Glomerular visceral epithelial cell (primary cell): ENCODE data around the gene SPRTN.
"Not testable (repeated sequence)": the region's sequence is repeated elsewhere in the genome, so short reads cannot be mapped to it uniquely, and the experiment has no call there.

Experiments
- DNase-seq: peaks from one replicate; pipeline ENCODE4 v3.0.0-alpha.2; 2016; ENCODE audit errors: extremely low spot score

SPRTN gene

DNA sequence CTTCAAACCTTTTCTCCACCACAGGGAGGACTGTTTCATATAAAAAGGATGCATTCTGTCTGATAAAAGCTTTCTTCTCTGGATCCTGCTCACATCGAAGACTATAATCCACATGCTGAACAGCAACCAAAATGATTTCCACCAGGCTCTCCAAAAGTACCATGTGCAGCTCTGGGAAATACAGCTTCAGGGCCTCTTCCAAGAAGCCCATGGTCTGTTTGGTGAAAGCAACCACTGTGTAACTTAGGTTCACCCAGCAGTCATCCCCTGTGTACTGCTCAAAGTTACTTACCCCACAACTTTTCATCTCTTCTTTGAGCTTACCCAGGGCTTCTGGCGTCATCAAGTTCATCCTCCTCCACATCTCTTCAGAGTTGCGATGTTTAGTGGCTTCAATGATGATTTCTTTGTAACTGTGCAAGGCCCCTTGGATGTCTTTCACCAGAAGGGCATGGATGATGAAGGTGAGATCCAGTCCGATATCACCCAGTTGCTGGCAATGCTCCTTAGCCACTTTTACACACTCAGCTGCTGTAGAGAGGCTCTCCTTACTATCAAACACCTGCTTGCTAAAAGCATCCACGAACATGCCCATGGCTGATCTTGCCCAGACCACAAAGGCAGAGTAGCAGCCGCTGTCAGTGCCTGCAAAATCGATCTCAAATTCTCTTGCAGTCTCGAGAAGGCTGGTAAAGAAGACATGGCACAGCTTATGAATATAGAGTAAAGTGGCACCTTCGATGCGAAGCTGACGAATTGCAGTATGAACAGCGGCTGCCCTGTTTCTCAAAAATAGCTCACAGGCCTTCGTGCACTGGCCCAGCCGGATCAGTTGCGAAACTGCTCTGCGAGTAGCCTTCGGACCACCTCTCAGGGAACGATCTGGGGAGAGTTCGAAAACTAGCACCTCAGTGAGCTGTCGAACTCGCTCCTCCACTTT is 2.2 kb upstream of the SPRTN start:
- no peak for DNase-seq

GRCh38 chr1:231337043-231337471 is 1.0 kb upstream of the SPRTN start:
- no peak for DNase-seq

DNA sequence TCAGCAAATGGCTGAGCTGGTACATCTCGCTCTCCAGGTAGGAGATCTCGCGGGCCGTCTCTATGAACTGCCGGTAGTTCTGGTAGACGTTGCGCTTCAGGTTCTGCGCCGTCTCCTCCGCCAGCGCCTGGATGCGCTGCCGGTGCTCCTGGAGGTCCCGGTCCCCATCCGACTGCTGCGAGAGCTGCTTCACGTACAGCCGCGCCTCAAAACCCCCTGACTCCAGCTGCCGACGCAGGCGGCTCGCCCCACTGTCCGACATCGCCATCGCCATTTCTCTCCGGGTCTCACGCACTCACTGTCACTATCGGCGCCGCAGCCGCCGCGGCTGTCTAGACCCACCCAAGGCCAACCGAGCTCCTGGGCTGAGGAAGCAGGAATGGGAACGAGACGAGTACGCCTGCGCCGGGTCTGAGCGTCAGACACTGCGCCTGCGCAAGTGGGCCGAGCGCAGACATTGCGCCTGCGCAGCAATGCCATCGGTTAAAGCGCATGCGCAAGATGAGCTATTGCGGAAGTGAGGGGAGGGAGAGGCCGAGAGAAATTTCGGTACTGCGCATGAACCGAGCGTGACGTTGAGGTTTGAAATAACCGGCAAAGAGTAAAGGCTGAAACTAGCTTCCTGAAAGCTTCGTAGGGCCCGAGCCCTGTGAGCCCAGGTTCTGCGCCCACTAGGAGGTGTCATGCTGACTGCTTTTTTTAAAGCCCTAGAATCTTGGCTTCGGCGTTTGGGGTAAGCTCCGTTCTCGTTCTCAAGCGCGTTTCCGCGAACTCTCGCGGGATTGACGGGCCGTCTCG is 422 bp upstream of the SPRTN start, which contains the start of gene EXOC8:
Gene EXOC8 (minus strand): TSS at position 381 of the 798 bp plus-strand sequence. CDS start 107 bp downstream, at position 274.
- DNase-seq = peak; percentile 97

- no peak for DNase-seq
These were observed 2.4 kb downstream of the SPRTN start for GRCh38 chr1:231340328-231341013.

- no peak for DNase-seq
These were observed 9.9 kb downstream of the SPRTN start for GRCh38 chr1:231347961-231348360.

DNA sequence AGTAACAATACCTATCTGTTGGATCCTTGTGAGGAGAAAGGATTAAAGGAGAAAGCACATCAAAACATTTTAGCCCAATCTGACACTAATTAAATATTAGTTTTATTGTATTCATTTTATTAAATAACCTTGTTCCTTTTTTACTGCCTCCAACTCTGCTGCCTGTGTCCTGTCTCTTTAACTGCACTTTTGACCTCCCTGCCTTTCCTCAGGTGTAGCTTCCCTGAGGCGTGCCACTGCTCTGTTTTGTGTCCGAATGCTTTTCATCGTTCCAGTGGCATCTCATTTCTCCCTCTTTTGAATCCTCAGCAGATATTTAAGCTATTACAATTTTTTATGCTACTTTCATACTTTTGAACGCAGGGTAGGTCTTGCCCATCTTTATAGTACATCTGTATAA is 10.3 kb downstream of the SPRTN start:
- no peak for DNase-seq

DNA sequence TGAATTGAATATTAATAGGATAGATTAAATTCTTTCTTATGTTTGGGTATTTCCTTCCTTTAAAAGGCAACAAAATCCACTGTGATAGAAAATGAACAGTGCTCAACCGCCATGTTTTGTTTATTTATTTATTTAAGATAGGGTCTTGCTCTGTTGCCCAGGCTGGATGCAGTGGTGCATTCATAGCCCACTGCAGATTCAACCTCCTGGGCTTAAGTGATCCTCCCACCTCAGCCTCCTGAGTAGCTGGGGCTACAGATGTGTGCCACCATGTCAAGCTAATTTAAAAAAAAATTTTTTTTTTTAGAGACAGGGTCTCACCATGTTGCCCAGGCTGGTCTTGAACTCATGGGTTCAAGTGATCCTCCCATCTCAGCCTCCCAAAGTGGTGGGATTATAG is 10.8 kb downstream of the SPRTN start:
- not testable (repeated sequence) for DNase-seq

DNA sequence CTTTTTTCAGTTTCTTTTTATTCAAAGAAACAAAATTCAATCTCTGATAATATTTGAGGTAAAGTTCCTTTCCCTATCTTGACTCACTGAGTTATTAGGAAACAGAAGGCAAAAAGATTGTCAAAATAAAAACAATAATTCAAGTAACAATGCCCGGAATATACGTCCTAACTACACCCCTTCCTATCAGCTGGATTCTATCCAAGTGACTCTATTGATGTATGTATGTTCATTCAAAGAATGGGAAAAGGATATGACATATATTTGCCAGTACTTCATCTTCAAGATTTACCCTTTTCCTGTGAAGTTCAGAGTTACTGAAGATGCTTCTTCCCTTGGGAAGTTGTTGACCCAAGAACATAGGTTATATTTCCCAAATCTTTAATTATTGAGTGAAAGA is 13.7 kb downstream of the SPRTN start:
- DNase-seq = no peak

DNA sequence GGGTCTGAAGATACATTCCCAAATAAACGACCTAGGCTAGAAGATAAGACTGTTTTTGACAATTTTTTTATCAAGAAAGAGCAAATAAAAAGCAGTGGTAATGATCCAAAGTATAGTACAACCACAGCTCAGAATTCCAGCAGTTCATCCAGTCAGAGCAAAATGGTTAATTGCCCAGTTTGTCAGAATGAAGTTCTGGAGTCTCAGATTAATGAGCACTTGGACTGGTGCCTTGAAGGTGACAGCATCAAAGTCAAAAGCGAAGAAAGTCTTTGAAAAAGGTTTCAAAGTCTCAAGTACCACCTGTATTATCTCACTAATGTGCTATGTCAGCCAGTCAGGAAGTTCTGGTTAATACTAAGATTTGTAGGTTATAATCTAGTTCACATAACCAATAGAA is 15.0 kb downstream of the SPRTN start:
- DNase-seq = no peak

DNA sequence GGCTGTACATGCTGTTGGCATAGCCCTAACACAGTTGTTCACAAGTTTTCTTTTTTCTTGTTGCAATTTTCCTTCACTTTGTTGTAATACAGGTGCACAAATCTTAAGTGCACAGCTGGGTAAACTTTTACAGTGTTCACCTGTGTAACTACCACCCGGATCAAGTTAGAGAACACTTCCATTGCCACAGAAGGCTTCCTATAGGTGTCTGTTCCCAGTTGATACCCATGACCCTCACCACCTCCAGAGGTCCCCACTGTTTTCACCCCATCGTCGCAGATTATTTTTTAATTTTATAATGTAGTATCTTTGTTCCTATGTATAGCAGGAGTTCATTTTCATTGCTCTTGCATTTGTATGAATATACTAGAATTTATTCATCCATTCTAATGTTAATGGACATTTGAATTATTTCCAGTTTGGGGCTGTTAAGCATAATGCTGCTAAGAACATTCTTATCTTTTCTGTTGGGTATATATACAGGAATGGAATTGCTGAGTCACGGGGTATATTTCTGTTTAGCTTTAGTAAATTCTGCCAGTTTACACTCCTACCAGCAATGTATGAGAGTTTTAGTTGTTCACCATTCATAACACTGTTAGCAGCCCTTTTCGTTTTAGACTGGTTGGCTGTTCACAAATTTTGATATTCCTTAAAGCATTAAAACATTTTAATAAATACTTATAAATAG is 16.4 kb downstream of the SPRTN start:
- DNase-seq = no peak

DNA sequence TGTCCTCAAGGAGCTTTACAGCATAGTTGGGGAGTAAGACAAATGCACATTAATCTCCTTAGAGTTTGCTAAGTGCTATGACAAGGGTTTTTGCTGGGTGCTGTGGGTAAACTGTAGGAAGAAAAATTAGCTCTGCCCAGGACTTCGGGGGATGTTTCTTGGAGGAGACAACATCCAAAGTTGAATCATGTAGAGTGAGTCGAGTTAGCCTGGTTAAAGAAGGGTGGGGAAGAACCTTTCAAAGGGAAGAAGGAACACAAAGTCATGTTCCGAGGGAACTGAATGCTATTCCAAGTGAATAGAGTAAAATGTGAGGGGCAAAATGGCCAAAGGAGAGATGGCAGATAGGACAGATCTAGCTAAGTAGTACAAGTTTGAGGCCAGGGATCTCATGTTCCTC is 17.1 kb downstream of the SPRTN start:
- no peak for DNase-seq

DNA sequence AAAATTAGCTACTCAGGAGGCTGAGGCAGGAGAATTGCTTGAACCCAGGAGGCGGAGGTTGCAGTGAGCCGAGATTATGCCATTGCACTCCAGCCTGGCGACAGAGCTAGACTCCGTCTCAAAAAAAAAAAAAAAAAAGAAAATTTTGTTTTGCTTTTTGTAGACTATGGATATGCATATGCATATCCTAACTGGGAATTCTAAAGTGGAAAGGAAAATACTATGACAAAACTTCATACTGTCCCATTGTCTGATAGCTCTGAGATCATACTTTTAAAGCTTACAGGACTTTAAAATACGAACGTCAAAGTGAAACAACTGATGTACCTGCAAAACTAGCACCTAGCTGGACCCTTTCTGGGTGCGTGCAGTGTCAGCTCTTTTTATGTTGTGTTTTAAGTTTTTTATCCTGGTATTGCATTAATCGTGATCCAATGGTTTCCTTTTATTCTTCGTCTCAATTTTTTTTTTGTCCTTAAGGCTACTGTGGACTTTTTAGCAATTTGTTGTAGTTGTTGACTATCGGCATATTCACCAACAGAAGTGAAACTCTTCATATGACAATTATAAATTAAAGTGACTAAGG is 19.2 kb downstream of the SPRTN start:
- no peak for DNase-seq

DNA sequence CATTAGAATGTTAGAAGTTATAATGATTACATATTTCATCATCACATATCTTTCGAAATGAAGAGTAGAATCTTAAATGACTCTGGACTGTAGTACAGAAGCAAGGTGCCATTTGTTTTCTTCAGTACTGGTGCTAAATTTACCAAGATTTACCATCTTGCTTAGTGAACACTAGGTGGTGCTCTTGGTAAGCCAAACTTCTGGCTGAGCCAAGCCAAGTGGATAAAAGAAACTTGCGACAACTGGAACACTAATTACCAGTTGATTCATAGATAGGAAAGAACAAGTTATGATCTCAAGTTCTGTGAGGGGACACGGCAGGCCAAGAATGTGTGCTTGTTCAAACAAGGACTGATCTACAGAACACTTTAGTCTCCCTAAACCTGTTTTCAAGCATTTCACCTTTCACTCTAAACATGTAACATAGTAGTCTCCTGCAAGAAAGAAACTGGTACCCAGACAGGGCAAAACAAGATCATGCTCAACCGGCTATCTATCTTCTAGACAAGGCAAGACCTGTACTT is 19.8 kb downstream of the SPRTN start:
- DNase-seq = peak; percentile 67

DNA sequence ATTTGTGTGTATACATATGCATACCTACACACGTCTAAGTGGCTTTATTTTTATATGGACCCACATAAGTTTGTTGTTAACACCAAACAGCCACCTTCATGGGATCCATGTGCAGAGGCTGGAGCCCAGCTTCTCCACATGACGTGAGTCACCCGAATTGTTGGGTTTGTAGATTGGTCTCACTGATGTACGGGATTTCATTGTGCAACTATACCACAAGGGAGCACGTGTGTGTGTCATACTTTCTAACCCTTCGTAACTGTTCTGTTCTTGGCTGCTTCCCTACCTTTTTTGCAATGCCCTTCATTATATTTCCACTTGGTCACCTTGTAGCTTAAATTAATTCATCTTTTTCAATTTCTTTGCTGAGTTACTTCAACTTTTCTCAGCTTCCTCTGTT is 21.0 kb downstream of the SPRTN start:
- peak; percentile 30 for DNase-seq

- no peak for DNase-seq
These were observed 24.2 kb downstream of the SPRTN start for GRCh38 chr1:231362325-231362724.

GRCh38 chr1:231363624-231364023 is 25.5 kb downstream of the SPRTN start:
- no peak for DNase-seq

GRCh38 chr1:231364192-231364591 is 26.1 kb downstream of the SPRTN start:
- DNase-seq = no peak

DNA sequence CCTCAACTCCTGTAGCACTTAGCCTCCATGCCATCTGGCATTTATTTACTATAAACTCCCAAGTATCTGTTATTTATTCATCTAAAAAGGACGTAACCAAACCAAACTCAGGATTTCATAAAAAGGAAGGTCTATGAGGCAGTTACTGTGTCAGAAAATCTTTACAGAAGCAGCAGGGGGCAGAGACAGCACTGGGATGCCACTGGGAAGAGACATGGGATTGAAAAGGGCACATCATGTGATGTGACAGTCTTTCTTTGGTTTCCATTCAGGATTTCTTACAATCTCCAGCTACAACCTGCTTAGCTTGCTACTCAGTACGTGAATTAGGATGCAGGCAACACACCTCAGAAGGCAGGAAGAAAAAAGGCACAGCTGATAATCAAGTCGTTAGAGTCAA is 31.2 kb downstream of the SPRTN start:
- DNase-seq = no peak

DNA sequence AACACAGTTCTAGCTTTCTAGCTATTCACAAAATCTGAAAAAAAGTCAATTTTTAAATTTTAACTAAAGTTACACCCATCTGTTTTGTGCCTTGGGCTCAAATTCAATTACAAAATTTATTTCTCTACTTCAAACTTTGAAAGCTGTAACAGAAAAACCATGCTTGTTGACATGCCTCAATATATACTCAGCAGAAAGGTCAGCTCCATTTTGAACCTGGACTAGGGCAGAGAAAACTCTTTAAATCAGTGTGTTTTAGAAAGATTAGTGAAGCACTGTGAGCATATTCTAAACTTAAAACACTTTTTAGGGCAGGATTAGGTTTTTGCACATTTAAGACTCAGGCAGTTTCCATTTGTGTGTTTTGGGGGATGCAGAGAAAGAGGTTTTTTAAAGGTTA is 34.4 kb downstream of the SPRTN start:
- no peak for DNase-seq

GRCh38 chr1:231374394-231374793 is 36.3 kb downstream of the SPRTN start:
- DNase-seq = no peak

- DNase-seq = no peak
These were observed 38.0 kb downstream of the SPRTN start for GRCh38 chr1:231376101-231376500.
